Fibroblast of lung (primary cell): Measurements from ENCODE around the gene ITSN1. TPM values are rescaled to one million over a fixed set of nuclear protein-coding genes. Genes with fewer than 3 reads are reported as not detected.

ENCODE experiments used
- DNase-seq, 2 donors: peaks; one replicate each; pipeline versions ENCODE4 v3.0.0 to v3.0.0-alpha.2; 2010; ENCODE audit warnings: low read depth in 2 of 2
- H2AFZ ChIP-seq: 2 replicates; pipeline ENCODE4 v1.5.1; 2012; ENCODE audit warnings: low read length, control low read depth, inconsistent platforms
- H3K27ac ChIP-seq: 2 replicates; pipeline ENCODE4 v1.5.1; 2011; ENCODE audit warnings: low read length, control low read depth; ENCODE audit not compliant: insufficient read depth
- H3K27me3 ChIP-seq: 2 replicates; pipeline ENCODE4 v1.5.1; 2011; ENCODE audit warnings: mild to moderate bottlenecking, low read length; ENCODE audit not compliant: control insufficient read depth, insufficient read depth
- H3K36me3 ChIP-seq: 2 replicates; pipeline ENCODE4 v1.5.1; 2011; ENCODE audit warnings: low read length; ENCODE audit not compliant: control insufficient read depth, insufficient read depth
- H3K4me1 ChIP-seq: 2 replicates; pipeline ENCODE4 v1.5.1; 2011; ENCODE audit warnings: low read length; ENCODE audit not compliant: control insufficient read depth, insufficient read depth; ENCODE audit errors: extremely low read depth
- H3K4me2 ChIP-seq: 2 replicates; pipeline ENCODE4 v1.5.1; 2011; ENCODE audit warnings: low read length, control low read depth; ENCODE audit not compliant: insufficient read depth; ENCODE audit errors: extremely low read depth
- H3K4me3 ChIP-seq, 4 experiments: fragments of 200-600 bp in 1 of 4; sonication (generic) in 1 of 4; replicated peaks in 1 of 4; 2 replicates each; pipeline ENCODE4 v1.5.1; 2011 to 2016; ENCODE audit warnings: low read length in 4 of 4, low read depth in 3 of 4, mild to moderate bottlenecking in 3 of 4, control low read depth in 2 of 4, inconsistent platforms in 1 of 4, mixed read lengths in 1 of 4; ENCODE audit not compliant: insufficient read depth in 1 of 4; ENCODE audit errors: control extremely low read depth in 1 of 4
- H3K79me2 ChIP-seq: 2 replicates; pipeline ENCODE4 v1.5.1; 2012; ENCODE audit warnings: mild to moderate bottlenecking, low read length, inconsistent platforms; ENCODE audit not compliant: control insufficient read depth, insufficient read depth
- H3K9ac ChIP-seq: 2 replicates; pipeline ENCODE4 v1.5.1; 2011; ENCODE audit warnings: mild to moderate bottlenecking, low read length, control low read depth; ENCODE audit not compliant: insufficient read depth
- H3K9me3 ChIP-seq: 2 replicates; pipeline ENCODE4 v1.5.1; 2012; ENCODE audit warnings: low read depth, low read length; ENCODE audit not compliant: control insufficient read depth, insufficient read depth
- H4K20me1 ChIP-seq: 2 replicates; pipeline ENCODE4 v1.5.1; 2011; ENCODE audit warnings: low read length; ENCODE audit not compliant: control insufficient read depth, insufficient read depth; ENCODE audit errors: extremely low read depth
- CTCF ChIP-seq, 2 donors: IDR thresholded peaks in 1 of 2; conservative IDR thresholded peaks in 1 of 2; 1 replicate in 1 of 2; 2 replicates in 1 of 2; pipeline ENCODE4 v1.5.1; 2011 to 2012; ENCODE audit warnings: low read length in 2 of 2, control low read depth in 1 of 2, inconsistent platforms in 1 of 2, low read depth in 1 of 2, mild to moderate bottlenecking in 1 of 2
- EZH2 ChIP-seq: IDR thresholded peaks from 2 replicates; pipeline ENCODE4 v1.5.1; 2012; ENCODE audit warnings: low read length, control low read depth, mild to moderate bottlenecking; ENCODE audit errors: missing control alignments
- polyA plus RNA-seq, 2 donors: library from polyadenylated mRNA; depleted of rRNA in 1 of 2; stranded (reverse) in 1 of 2; unstranded in 1 of 2; fragments of >200 nt; gene quantifications; 2 replicates each; pipeline ENCODE4 v1.2.1, GENCODE V29; 2011 to 2012; ENCODE audit warnings: missing spikeins in 1 of 2
- total RNA-seq: library from RNA; depleted of rRNA; stranded (reverse); fragments of >200 nt; gene quantifications from 2 replicates; pipeline ENCODE4 v1.2.1, GENCODE V29; 2014

Gene ITSN1
- total and polyA plus RNA-seq, 2 donors (not counting 1 experiment from before 2014, with no cell fraction given), result 34.7 to 63.1 TPM

GRCh38 chr21:33843216-33843615 is 200.9 kb downstream of the ITSN1 start:
- Histone ChIP-seq H3K27ac (no peak overlapping the region), H3K36me3 (no peaks in the 10 kb centered on the region), H3K4me1 (no peaks in the 10 kb centered on the region), H3K9ac (no peak overlapping the region), H2AFZ (no peak overlapping the region), H3K27me3 (no peaks in the 10 kb centered on the region), H3K79me2 (no peaks in the 10 kb centered on the region), H3K9me3 (no peaks in the 10 kb centered on the region), H3K4me3 (no peak overlapping the region), H3K4me2 (no peak overlapping the region), H4K20me1 (no peaks in the 10 kb centered on the region)
- TF ChIP-seq CTCF (conservative IDR thresholded peaks at IDR 0.05 in 1 of 2, IDR thresholded peaks at IDR 0.05 in 1 of 2; ENCODE audit: low read depth in 1 of 2, low read length in 2 of 2), result no peak
- no peak for TF ChIP-seq EZH2
- DNase-seq, result no peak

GRCh38 chr21:33844104-33844889 is 202.0 kb downstream of the ITSN1 start:
- no peaks in the 10 kb centered on the region for H3K9me3 ChIP-seq
- no peak overlapping the region for H3K4me3 ChIP-seq
- no peaks in the 10 kb centered on the region for H3K4me1 ChIP-seq
- peak in 1 of 2 donors; percentile 71 for DNase-seq
- H3K27me3 ChIP-seq, result no peaks in the 10 kb centered on the region
- no peaks in the 10 kb centered on the region for H3K79me2 ChIP-seq
- H4K20me1 ChIP-seq, result no peaks in the 10 kb centered on the region
- no peak for TF ChIP-seq CTCF (conservative IDR thresholded peaks at IDR 0.05 in 1 of 2, IDR thresholded peaks at IDR 0.05 in 1 of 2; ENCODE audit: low read depth in 1 of 2, low read length in 2 of 2)
- TF ChIP-seq EZH2, result no peak
- no peak overlapping the region for H2AFZ ChIP-seq
- H3K9ac ChIP-seq, result no peak overlapping the region
- no peak overlapping the region for H3K27ac ChIP-seq
- H3K36me3 ChIP-seq, result no peaks in the 10 kb centered on the region
- H3K4me2 ChIP-seq, result no peak overlapping the region

- no peak overlapping the region for H3K27ac ChIP-seq
- H3K4me3 ChIP-seq, result no peak overlapping the region
- no peaks in the 10 kb centered on the region for H4K20me1 ChIP-seq
- no peaks in the 10 kb centered on the region for H3K4me1 ChIP-seq
- no peaks in the 10 kb centered on the region for H3K79me2 ChIP-seq
- no peaks in the 10 kb centered on the region for H3K9me3 ChIP-seq
- H3K9ac ChIP-seq, result no peak overlapping the region
- no peak for TF ChIP-seq CTCF (conservative IDR thresholded peaks at IDR 0.05 in 1 of 2, IDR thresholded peaks at IDR 0.05 in 1 of 2; ENCODE audit: low read depth in 1 of 2, low read length in 2 of 2)
- no peak for TF ChIP-seq EZH2
- H3K27me3 ChIP-seq, result no peaks in the 10 kb centered on the region
- no peaks in the 10 kb centered on the region for H3K36me3 ChIP-seq
- DNase-seq, result no peak
- H3K4me2 ChIP-seq, result no peak overlapping the region
- no peak overlapping the region for H2AFZ ChIP-seq
Observed at GRCh38 chr21:33844890-33845205, 202.5 kb downstream of the ITSN1 start.
